PC-3 (cell line): ENCODE measurements around the gene EZR. TPM values are rescaled to one million over a fixed set of nuclear protein-coding genes. Genes with fewer than 3 reads are reported as not detected.
A peak's percentile ranks its signal among the peaks of the same experiment; 100 is the strongest.

ENCODE experiments used
- ATAC-seq: fragments of 200-7000 bp; cut with Tn5 transposase; 2 replicates; pipeline ENCODE4 v1.9.1; 2020; ENCODE audit warnings: mild to moderate bottlenecking, moderate library complexity
- BruUV-seq: library from RNA; stranded (reverse); fragments of 400-500 nt; replicated peaks from 2 replicates; lab custom pipeline; 2021; lab: Mats Ljungman, UMichigan
- CTCF ChIA-PET: fragments of 300-600 bp; sonication (Branson Sonifier 250); formaldehyde crosslinking; loops from one replicate; lab custom pipeline; 2022; ENCODE audit warnings: antibody characterized with exemption; lab: Charles Lee
- POLR2A ChIA-PET: fragments of 300-600 bp; sonication (Branson Sonifier 250); formaldehyde crosslinking; loops from one replicate; lab custom pipeline; 2022; ENCODE audit warnings: antibody characterized with exemption; ENCODE audit not compliant: unreplicated experiment; lab: Charles Lee
- DNase-seq: peaks from one replicate; pipeline ENCODE4 v3.0.0-alpha.2; 2015
- H2AFZ ChIP-seq: fragments of 300-600 bp; sonication (generic); 2 replicates; pipeline ENCODE4 v1.6.0; 2016; ENCODE audit warnings: antibody characterized with exemption, low read length
- H3F3A ChIP-seq: fragments of 300-600 bp; sonication (generic); one replicate; pipeline ENCODE4 v1.6.0; 2017; ENCODE audit warnings: antibody characterized with exemption, low read length, control low read depth, mild to moderate bottlenecking; ENCODE audit not compliant: unreplicated experiment
- H3K27ac ChIP-seq: fragments of 300-600 bp; sonication (generic); 2 replicates; pipeline ENCODE4 v1.5.1; 2016; ENCODE audit warnings: mild to moderate bottlenecking, low read length
- H3K27me3 ChIP-seq: fragments of 300-600 bp; sonication (generic); 2 replicates; pipeline ENCODE4 v1.6.1; 2016; ENCODE audit warnings: low read length, mixed read lengths
- H3K36me3 ChIP-seq: fragments of 300-600 bp; sonication (generic); 2 replicates; pipeline ENCODE4 v1.6.1; 2016; ENCODE audit warnings: low read depth, mixed run types, low read length, mixed read lengths
- H3K4me1 ChIP-seq: fragments of 300-600 bp; sonication (generic); 2 replicates; pipeline ENCODE4 v1.5.1; 2016; ENCODE audit warnings: low read length; ENCODE audit not compliant: insufficient read depth
- H3K4me2 ChIP-seq: fragments of 300-600 bp; sonication (generic); 2 replicates; pipeline ENCODE4 v1.6.0; 2016; ENCODE audit warnings: low read length
- H3K4me3 ChIP-seq: fragments of 300-600 bp; sonication (generic); 2 replicates; pipeline ENCODE4 v1.5.1; 2016; ENCODE audit warnings: mild to moderate bottlenecking, low read length, mixed read lengths
- H3K79me2 ChIP-seq: fragments of 300-600 bp; sonication (generic); 2 replicates; pipeline ENCODE4 v1.6.1; 2017; ENCODE audit warnings: low read length, mixed read lengths
- H3K9ac ChIP-seq: fragments of 300-600 bp; sonication (generic); 2 replicates; pipeline ENCODE4 v1.6.0; 2016; ENCODE audit warnings: mild to moderate bottlenecking, low read length
- H3K9me2 ChIP-seq: fragments of 300-600 bp; sonication (generic); replicated peaks from 2 replicates; pipeline ENCODE4 v1.6.1; 2016; ENCODE audit warnings: mixed run types, low read length, mixed read lengths
- H3K9me3 ChIP-seq: fragments of 300-600 bp; sonication (generic); 2 replicates; pipeline ENCODE4 v1.6.1; 2016; ENCODE audit warnings: low read length, mixed read lengths
- H4K20me1 ChIP-seq: fragments of 300-600 bp; sonication (generic); 2 replicates; pipeline ENCODE4 v1.6.1; 2016; ENCODE audit warnings: low read length, mixed read lengths
- CTCF ChIP-seq: fragments of 300-600 bp; sonication (generic); conservative IDR thresholded peaks from 2 replicates; pipeline ENCODE4 v1.5.1; 2017; ENCODE audit warnings: antibody characterized with exemption, low read depth, mild to moderate bottlenecking, low read length
- EZH2 ChIP-seq: fragments of 300-600 bp; sonication (generic); IDR thresholded peaks from one replicate; pipeline ENCODE4 v1.6.1; 2017; ENCODE audit warnings: antibody characterized with exemption, mild to moderate bottlenecking, low read length; ENCODE audit not compliant: unreplicated experiment
- EZH2phosphoT487 ChIP-seq: fragments of 300-600 bp; sonication (generic); IDR thresholded peaks from 2 replicates; pipeline ENCODE4 v1.6.1; 2018; ENCODE audit warnings: mild to moderate bottlenecking, antibody characterized with exemption, low read length, borderline replicate concordance
- intact Hi-C: fragments of 100-400 bp; cut with micrococcal nuclease; formaldehyde crosslinking; loops from 2 replicates; pipeline ENCODE4 v1.9.0; 2023
- total RNA-seq: library from RNA; depleted of rRNA; stranded (reverse); fragments of >200 nt; gene quantifications from 2 replicates; pipeline ENCODE4 v1.2.3, GENCODE V29; 2014

The EZR gene
- total RNA-seq, 1 experiment from 2014 or later: 182 TPM

- DNase-seq: no peak
- CTCF ChIA-PET: no interaction called here
- ATAC-seq: no peak
- no peaks in the 10 kb centered on the region for H3K36me3 ChIP-seq
- no peaks in the 10 kb centered on the region for H3K9me2 ChIP-seq
- H3K4me2 ChIP-seq: no peak overlapping the region
- no peaks in the 10 kb centered on the region for H3F3A ChIP-seq
- H3K27ac ChIP-seq: no peak overlapping the region
- peaks cover 6% of the 10 kb centered on the region for H3K4me1 ChIP-seq
- TF ChIP-seq CTCF (no peak), EZH2 (no peak), EZH2phosphoT487 (no peak)
- no peak overlapping the region for H2AFZ ChIP-seq
- no peak overlapping the region for H3K9ac ChIP-seq
- intact Hi-C loops: no loop called here
- H3K4me3 ChIP-seq: no peak overlapping the region
- POLR2A ChIA-PET: no interaction called here
- H3K27me3 ChIP-seq: no peaks in the 10 kb centered on the region
- no peaks in the 10 kb centered on the region for H4K20me1 ChIP-seq
- no peaks in the 10 kb centered on the region for H3K9me3 ChIP-seq
- H3K79me2 ChIP-seq: no peaks in the 10 kb centered on the region
- no TSS peak for BruUV-seq
These were observed 93.5 kb downstream of the EZR start for GRCh38 chr6:158725704-158726103.

- TF ChIP-seq EZH2phosphoT487: no peak
- no peak for TF ChIP-seq CTCF
- TF ChIP-seq EZH2: no peak
- H2AFZ ChIP-seq: no peak overlapping the region
- no peaks in the 10 kb centered on the region for H3K27me3 ChIP-seq
- BruUV-seq: no TSS peak
- H3K9me3 ChIP-seq: no peaks in the 10 kb centered on the region
- DNase-seq (no peak), ATAC-seq (no peak)
- no peak overlapping the region for H3K4me2 ChIP-seq
- H3K36me3 ChIP-seq: no peaks in the 10 kb centered on the region
- ChIA-PET CTCF (no interaction called here), POLR2A (no interaction called here)
- no peaks in the 10 kb centered on the region for H3F3A ChIP-seq
- no peak overlapping the region for H3K4me3 ChIP-seq
- no peaks in the 10 kb centered on the region for H4K20me1 ChIP-seq
- no peaks in the 10 kb centered on the region for H3K79me2 ChIP-seq
- no peaks in the 10 kb centered on the region for H3K9me2 ChIP-seq
- H3K4me1 ChIP-seq: peaks cover 14% of the 10 kb centered on the region
- H3K27ac ChIP-seq: no peak overlapping the region
- H3K9ac ChIP-seq: no peak overlapping the region
- intact Hi-C loops: no loop called here
These were observed 96.9 kb downstream of the EZR start for GRCh38 chr6:158722176-158722729.

- H3K79me2 ChIP-seq: no peaks in the 10 kb centered on the region
- ATAC-seq (no peak), DNase-seq (peak; percentile 27)
- ChIA-PET CTCF (no interaction called here), POLR2A (no interaction called here)
- no TSS peak for BruUV-seq
- H3K4me2 ChIP-seq: no peak overlapping the region
- H3K27ac ChIP-seq: no peak overlapping the region
- no peaks in the 10 kb centered on the region for H3K36me3 ChIP-seq
- H3K9ac ChIP-seq: no peak overlapping the region
- no peaks in the 10 kb centered on the region for H4K20me1 ChIP-seq
- intact Hi-C loops: no loop called here
- H2AFZ ChIP-seq: no peak overlapping the region
- no peaks in the 10 kb centered on the region for H3K9me2 ChIP-seq
- H3K27me3 ChIP-seq: no peaks in the 10 kb centered on the region
- peaks cover 14% of the 10 kb centered on the region for H3K4me1 ChIP-seq
- H3F3A ChIP-seq: no peaks in the 10 kb centered on the region
- TF ChIP-seq EZH2phosphoT487 (no peak), CTCF (peak; percentile 60), EZH2 (no peak)
- no peak overlapping the region for H3K4me3 ChIP-seq
- no peaks in the 10 kb centered on the region for H3K9me3 ChIP-seq
These were observed 100.6 kb downstream of the EZR start for GRCh38 chr6:158718461-158719046.
